HG03432 (cell line): ENCODE results near the gene SPRTN.

Experiments
- ATAC-seq: cut with Tn5 transposase; IDR thresholded peaks from one replicate; pipeline ENCODE4 v1.9.1; 2021; ENCODE audit warnings: mild to moderate bottlenecking, moderate library complexity; ENCODE audit not compliant: unreplicated experiment

Gene SPRTN

DNA sequence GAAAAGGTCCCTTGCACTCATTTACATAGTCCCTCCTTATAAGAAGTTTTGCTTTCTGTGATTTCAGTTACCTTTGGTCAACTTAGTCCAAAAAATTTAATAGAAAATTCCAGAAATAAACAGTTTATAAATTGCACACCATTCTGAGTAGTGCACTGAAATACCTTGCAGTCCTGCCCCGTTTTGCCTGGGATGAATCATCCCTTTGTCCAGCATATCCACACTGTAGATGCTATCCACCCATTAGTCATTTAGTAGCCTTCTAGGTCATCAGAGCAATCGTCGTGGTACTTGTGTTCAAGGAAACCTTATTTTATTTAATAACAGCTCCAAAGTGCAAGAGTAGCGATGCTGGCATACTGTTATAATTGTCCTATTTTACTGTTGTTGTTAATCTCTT is 38.0 kb downstream of the SPRTN start:
- no peak for ATAC-seq

DNA sequence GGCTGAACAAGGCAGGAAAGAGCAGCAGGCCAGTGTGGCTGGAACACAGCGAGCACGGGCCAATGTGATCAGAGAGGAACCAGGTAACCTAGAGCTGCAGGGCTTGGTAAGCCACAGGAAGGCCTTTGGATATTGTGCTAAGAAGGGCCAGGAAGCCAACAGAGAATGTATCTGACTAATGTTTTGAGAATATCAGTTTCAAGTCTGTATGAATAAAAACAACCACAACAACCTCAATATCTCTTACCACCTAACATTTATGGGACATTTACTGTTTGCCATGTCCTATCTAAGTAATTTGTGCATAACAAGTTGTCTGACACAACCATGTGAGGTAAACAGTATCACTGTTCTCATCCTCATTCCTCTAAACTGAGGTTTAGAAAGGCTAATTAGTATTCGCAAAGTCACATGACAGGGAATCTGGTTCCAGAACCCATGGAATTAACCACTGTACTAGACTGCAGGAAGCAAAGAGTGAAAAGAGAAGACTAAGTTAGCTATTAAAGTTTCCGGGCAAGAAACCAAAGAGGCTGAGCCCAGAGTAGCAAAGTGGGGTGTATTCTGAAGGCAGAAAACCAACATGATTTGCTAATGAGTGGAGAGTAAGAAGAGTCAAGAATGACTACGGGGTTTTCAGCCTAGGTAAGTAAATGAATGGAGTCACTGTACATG is 38.9 kb downstream of the SPRTN start:
- peak; percentile 75 for ATAC-seq

DNA sequence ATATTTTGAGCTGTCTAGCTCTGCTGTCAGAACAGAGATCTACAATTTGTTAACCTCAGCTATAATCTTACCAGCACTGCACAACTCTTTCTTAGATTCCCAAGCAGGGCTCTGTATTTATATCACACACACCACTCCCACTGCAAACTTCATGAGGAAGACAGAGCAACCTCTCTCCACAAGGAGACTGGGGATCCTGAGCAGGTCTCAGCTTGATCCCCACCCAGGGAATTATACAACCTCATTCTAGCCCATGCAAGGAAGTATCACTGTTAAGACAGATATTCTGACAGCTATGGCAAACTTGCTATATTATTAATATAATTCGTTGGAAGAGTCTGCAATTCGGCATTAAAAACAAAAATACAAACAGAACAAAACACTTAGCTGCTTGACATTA is 43.6 kb downstream of the SPRTN start:
- no peak for ATAC-seq

DNA sequence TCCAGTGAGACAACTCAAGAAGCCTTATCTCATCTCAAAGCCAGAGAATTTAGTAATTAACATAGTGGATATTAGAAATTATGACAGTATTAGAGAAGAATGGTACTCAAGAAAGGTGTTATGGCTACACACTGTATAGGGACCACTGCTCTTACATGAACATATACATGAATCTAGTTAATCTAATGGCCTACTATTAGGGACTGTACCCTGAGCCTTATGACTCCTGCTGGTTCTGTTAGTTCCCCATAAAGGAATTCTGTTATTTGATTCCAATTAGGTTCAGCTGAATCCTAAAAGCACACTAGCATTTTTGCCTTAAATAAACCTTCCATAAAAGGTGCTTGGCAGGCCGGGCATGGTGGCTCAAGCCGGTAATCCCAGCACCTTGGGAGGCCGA is 44.3 kb downstream of the SPRTN start:
- ATAC-seq = no peak

DNA sequence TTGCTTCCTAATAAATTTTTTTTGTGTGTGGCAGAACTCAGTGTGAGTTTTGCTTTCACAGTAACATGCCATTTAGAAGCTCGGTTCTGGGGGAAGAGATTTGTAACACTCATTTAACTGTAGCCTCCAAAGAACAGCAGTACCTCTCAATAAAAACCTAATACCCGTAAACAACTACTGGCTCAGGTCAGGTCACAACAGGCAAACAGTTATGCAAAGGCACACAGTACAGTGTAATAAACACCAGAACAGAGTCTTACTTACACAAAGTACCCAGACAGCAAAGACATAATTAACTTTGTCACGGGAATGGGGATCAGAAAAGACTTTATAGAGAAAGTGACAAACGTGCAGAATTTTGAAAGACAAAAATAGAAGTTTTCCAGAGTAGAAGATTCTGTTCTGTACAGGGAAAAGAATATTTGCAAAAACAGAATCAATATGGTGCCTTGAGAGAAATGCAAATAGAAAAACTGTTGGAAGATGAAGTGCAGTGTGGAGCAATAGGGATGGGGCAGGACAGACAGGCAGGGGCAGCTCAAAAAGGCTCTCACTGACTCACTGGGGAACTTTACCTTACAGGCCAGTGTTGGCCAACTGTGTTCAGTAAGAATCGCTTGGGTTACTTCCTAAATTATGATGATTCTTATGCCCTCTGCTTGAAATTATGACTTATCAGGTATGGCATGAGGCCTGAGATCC is 45.2 kb downstream of the SPRTN start:
- ATAC-seq = no peak

DNA sequence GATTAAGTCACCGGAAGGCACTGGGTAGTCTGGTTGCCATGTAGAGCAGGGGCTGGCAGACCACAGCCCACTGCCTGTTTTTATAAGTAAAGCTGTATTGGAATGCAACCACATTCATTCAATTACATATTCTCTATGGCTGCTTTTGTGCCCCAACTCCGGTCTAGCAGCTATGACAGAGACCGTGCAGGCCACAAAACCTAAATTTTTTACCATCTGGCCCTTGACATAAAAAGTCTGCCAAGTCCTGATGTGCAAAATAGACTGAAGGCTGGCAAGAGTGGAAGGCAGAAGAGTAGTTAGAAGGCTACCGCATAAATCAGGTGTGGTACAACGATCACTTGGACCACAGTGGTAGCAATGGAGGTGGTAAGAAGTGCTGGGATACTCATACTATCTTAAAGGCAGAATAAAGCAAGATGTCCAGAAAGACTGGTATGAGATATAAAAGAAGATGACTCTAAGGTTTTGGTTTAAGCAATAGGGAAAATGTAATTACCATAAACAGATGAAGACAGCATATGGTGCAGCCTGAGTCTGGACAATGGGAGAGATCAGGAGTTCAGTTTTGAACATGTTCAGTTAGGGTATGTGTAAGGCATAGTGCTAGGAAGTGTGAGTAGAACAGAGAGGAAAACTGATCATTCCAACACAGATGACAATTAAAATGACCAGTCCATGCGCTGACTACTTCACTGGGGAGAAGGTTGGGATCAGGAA is 46.8 kb downstream of the SPRTN start:
- ATAC-seq = no peak

DNA sequence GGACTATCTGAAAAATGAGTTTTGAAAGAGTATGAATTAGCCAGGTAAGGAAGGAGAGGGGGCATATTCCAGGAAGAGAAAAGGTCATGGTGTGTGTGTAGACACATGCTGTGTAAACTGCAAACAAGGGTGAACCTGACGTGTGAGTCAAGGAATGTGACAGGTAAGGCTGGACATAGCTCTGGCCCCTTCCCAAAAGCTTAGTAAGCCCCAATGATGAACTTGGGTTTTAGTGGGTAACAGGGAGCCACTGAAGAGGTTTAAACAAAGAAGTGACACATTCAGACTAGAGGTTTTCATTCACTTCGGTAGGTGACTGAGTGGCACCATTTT is 47.3 kb downstream of the SPRTN start:
- ATAC-seq = no peak

DNA sequence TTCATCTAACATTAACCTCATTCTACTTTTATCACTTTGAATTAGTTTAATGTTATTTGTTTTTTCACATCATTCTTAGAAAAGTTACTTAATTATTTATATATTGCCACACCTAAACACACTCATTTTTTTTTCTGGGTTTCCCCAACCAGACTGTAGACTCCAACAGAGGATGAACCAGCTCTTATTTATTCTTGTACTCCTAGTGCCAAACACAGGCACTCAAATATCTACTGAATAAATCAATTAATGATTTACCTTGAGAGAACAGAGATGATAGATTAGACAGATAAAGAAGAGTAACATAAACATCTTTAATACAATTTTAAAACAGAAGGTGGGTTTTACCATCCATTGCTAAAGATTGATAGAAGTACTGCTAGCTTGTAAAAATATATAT is 48.4 kb downstream of the SPRTN start:
- no peak for ATAC-seq

DNA sequence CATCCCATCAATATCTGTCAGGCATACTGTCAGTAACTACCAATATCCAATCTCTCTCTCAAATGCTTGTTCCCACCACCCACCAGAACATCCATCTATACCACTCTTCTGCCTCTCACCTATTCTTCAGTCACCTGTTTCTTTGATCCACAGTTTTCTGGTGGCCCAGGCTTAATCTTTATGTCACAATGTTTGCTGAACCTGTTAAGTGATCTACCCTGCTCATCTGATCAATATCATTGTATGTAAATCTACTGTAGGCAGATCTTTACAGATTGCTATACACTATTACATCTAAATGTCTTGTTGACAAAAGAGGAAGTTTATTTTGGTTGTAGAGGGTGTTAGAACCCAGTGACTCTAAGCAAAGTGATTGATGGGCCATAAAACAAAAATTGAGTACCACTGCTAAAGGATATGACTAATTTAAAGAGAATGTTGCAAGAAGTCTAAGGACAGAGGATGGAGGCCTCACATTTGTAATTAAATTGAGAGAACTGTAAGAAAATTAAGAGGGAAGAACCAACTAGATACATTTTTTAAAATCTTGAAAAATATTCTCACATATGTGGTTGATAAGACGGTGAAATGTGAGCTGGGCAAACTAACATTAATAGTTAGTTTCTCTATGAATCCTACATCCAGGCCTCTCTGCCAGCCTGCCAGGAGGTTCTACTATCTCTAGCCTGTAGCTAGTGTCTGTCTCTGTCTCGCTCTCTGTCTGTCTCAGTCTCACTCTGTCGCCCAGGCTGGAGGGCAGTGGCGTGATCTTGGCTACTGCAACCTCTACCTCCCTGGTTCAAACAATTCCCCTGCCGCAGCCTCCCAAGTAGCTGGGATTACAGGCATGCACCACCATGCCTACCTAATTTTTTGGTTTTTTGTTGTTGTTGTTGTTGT is 49.9 kb downstream of the SPRTN start:
- ATAC-seq = no peak

DNA sequence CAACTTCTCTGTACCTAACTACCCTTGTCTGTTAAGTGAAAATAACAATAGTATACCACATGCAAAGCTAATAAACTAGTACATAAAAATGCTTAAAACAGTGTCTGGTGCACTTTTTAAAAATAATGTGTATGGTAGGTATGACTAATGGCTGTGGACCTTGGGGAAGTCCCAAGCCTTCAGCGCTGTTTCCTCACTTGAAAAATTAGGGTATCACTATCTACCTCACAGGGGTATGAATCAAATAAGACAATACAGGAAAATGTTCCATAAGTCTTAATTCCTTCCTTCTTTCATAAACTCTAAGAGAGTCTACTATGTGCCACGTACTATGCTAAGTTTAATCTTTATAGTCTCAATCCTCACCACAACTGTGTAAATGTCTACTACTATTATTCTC is 52.0 kb downstream of the SPRTN start:
- peak; percentile 68 for ATAC-seq

DNA sequence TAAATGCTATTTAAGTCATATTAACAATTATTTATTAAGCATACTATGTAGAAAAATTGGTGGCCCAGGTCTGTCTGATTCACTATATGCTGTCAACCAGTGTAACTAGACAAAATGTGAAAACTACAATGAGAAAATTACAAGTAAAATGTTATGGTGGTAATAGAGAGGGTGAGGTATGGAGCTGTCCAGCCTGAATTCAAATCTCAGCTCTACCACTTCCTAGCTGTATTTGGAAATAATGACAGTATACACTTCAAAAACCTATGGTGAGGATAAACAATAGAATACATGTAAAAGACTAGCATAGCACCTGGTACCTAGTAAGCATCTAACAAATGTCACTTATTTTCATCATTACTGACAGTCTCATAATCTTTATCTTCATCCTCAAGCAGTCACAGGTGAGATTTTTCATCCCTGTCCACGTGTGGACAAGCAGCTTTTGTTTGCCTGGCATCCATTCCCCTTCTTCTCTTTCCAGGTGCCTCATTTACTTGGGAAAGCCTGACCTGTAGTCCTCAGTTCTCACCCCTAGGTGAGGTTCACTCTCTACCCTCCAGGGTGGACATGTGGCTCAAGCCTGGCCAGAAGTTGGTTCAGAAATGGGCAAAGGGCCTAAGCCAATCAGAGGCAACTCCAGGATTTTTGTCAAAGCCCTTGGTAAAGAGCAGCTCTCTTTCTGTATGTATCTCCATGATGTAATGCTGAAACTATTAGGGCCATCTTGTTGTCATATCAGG is 54.5 kb downstream of the SPRTN start:
- no peak for ATAC-seq

DNA sequence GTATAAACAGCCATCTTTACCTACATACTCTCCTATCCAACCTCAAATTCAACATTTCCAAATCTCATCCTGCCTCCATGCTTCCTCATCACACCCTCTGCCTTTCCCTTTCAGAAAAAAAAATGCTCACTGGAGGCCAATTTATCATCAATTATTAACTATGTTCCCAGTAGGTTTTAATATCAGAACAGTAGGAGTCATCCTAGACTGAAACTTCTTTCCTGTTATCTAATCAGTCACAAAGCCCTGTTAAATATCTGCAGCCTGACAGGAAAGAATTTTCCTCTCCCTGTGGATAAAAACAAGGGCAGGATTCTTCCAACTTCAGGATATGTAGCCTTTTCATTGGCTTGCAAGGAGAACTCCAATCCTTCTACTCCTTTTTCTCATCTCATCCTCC is 55.6 kb downstream of the SPRTN start:
- no peak for ATAC-seq

DNA sequence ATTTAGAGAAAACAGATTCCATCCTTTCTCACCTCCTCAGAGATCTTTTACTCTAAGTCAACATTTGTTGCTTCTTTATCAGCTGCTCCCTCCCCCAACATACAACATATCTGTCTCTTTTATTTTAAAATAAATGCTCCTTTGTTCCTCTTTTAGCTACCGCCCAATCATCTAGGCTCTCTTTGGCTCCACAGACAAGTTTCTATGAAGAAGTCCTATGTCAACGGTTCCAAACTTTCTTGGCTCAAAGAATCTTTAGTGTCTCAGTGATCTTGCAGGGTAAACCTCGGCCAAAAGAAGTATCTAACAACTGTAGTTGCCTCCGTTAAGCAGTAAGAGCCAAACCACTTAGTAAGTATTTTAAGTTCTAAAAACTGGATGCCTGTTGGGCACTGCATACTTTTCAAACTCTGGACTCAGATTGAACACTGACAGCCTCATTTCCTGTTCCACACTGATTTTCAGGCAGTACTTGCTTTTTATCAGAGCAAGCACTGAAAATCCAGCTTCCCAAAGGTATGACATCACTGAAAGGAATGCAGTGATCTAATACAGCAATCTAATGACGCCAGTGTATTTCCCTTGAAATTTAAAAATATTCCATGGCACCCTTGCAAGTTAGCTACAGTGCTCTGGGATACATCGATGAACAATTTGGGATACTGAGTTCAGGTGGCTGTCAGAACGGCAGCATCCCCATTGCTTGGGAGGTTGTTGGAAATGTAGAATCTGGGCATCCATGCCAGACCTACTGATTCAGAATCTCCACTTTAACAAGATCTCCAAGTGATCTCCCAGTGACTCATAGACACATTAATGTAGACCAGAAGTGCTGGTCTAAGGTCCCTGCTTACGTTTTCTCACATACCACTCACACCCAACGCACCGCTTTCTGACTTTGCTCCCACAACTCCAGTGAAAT is 57.2 kb downstream of the SPRTN start:
- no peak for ATAC-seq

DNA sequence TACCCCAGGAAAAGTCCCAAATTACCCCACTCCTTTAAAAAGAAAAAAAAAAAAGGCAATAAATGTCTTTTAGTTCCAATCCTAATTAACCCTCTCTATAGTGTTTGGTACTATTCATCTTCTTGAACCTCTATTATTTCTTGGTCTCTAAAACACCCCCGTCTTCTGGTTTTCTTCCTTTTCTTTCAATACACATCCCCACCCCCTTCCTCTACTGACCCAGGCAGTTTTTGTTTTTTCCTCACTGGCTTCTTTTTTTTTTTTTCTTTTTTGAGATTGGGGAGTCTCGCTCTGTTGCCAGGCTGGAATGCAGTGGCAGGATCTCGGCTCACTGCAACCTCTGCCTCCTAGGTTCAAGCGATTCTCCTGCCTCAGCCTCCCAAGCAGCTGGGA is 57.9 kb downstream of the SPRTN start:
- no peak for ATAC-seq

DNA sequence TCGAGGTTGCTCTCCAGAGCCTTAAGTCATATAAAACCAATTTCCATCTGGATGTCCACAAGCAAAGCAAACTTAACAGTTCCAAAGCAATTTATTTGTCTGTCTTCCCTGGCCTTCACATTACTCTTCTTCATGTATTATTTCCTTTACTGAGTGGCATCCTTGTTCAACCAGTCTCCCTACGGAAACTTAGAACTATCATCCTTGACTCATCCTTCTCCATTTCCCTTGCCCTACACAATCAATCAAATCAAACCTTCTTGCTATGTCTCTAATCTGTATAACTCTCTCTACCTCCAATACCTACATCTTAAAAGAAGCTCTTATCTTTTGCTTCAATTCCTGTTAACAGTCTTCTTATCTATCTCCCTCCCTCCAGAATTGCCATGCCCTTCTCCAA is 58.5 kb downstream of the SPRTN start:
- ATAC-seq = no peak

DNA sequence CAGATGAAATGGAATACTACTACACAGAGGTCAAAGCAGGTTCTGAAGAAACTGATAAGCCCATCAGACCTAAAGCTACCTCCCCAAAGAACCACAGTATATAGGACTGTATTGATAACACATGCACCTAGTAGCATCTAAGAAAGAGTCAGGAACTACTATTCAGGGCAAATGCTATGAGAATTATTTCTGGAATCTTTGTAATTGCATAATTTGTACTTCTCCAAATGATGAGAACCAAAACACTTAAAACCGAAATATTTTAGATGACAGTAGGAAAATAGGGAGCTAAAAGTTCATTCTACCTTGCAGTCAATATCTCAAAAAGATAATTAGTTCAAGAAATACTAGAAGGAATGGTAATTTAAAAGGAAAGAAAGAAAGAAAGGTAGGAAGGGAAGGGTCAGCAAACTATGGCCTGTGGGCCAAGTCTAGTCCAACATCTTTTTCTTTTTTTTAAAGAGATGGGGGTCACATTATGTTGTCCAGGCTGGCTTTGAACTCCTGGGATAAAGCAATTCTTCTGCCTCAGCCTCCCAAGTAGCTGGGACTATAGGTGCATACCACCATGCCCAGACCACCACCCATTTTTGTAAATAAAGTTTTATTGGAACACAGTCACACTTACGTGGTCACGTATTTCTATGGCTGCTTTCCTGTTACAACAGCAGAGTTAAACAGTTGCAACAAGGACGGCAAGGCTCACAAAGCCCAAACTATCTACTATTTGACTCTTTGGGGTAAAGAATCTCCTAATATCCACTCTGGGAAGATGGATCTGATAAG is 60.0 kb downstream of the SPRTN start:
- no peak for ATAC-seq

DNA sequence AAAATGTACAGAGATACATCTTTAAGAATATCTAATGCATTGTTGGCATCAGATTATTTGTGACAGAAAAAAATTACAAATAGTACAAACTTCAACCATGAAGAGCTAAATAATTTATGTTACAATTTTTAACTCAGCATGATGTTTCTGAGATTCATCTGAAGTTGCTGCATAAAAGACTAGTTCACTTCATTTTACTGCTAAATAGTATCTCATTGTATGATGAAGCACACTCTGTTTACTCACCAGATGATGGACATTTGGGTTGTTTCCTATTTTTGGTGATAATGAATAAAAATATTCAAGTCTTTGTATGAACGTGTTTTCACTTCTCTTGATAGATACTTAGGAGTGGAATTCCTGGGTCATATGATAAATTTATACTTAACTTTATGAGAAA is 63.4 kb downstream of the SPRTN start:
- no peak for ATAC-seq

DNA sequence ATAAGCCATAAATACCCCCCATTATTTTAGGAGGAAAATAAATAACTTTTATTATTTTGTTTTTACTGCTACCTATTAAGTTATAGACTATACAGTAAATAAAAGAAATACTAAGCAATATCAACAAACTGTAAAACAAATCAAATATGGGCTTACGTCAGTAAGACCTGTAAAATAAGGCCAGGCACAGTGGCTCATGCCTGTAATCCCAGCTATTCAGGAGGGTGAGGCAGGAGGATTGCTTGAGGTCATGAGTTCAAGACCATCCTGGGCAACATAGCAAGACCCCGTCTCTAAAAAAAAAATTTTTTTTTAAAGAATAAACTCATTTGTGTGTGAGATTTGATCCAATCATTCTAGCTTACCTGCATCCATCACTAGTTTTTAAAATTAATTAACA is 66.2 kb downstream of the SPRTN start:
- no peak for ATAC-seq
